Heart left ventricle (tissue), 13 donors: ENCODE results near the gene EPHA8.

Experiments
- POLR2A ChIP-seq, 2 donors: fragments of 450-650 bp; IDR thresholded peaks; one replicate each; pipeline ENCODE4 v1.6.1; 2017; ENCODE audit warnings: antibody characterized with exemption in 2 of 2, mild to moderate bottlenecking in 2 of 2, moderate library complexity in 2 of 2
- TF ChIP-seq, protein P1 (sequence below), 12 donors: fragments of 200-600 bp; sonication (generic) in 4 of 12; IDR thresholded peaks; one replicate each; pipeline versions ENCODE4 v1.5.0 to v1.8.0; 2018 to 2022; ENCODE audit warnings: antibody characterized with exemption in 12 of 12, mild to moderate bottlenecking in 5 of 12
- donor health status: ischemic (EF 13 %, LVEDD 7.1; RV severe dilation, severe dysfunction).
- donor health status: DM: no; HTN: yes; CAD: no.
- donor health status: DM: no; HTN: no; CAD: no.
- donor health status: ischemic (EF 25% LVEDD 6.9; RV normal size, moderate dysfunction).
- donor health status: ischemic (EF 25% LVEDD 5.7; RV mildly dilated, moderate dysfunction).
- donor health status: ischemic (EF 35%, LVEDD 5.7; RV mildly dilated, moderate dysfunction).
- donor health status: nonischemic (EF 11% LVEDD 7.7; RV severe dilation, severe dysfunction).
- donor health status: DM: yes; HTN: yes; CAD: no.
- donor health status: PGD.
- donor health status: ischemic (EF 29% LVEDD 5.4; RV normal size, mild dysfunction).
- donor health status: nonischemic (EF 23%, LVEDD 6.1; RV moderate dilation, normal function).

- no peak for TF ChIP-seq POLR2A (IDR thresholded peaks at IDR 0.05)
- TF ChIP-seq, protein P1, sequence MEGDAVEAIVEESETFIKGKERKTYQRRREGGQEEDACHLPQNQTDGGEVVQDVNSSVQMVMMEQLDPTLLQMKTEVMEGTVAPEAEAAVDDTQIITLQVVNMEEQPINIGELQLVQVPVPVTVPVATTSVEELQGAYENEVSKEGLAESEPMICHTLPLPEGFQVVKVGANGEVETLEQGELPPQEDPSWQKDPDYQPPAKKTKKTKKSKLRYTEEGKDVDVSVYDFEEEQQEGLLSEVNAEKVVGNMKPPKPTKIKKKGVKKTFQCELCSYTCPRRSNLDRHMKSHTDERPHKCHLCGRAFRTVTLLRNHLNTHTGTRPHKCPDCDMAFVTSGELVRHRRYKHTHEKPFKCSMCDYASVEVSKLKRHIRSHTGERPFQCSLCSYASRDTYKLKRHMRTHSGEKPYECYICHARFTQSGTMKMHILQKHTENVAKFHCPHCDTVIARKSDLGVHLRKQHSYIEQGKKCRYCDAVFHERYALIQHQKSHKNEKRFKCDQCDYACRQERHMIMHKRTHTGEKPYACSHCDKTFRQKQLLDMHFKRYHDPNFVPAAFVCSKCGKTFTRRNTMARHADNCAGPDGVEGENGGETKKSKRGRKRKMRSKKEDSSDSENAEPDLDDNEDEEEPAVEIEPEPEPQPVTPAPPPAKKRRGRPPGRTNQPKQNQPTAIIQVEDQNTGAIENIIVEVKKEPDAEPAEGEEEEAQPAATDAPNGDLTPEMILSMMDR (IDR thresholded peaks at IDR 0.05), result no peak
Measured at GRCh38 chr1:22572818-22573217, 9.5 kb downstream of the EPHA8 start.
